Right lobe of liver (tissue), 6 donors: ENCODE results near the gene PVRIG. TPM values are rescaled to one million over a fixed set of nuclear protein-coding genes. Genes with fewer than 3 reads are reported as not detected.
"Not testable (repeated sequence)": the region's sequence is repeated elsewhere in the genome, so short reads cannot be mapped to it uniquely, and the experiment has no call there.

Source experiments
- ATAC-seq, 4 donors: fragments of 200-7000 bp; cut with Tn5 transposase; one replicate each; pipeline ENCODE4 v1.9.1; 2020; ENCODE audit warnings: mild to moderate bottlenecking in 4 of 4, moderate library complexity in 4 of 4
- DNase-seq, 3 donors: peaks; one replicate each; pipeline ENCODE4 v3.0.0-alpha.2; 2020
- H3K27ac ChIP-seq, 3 donors: fragments of 200-600 bp; one replicate each; pipeline ENCODE4 v1.8.0; 2022
- H3K27me3 ChIP-seq, 2 donors: fragments of 200-600 bp; one replicate each; pipeline ENCODE4 v1.8.0; 2022
- H3K36me3 ChIP-seq, 4 donors: fragments of 200-600 bp; sonication (generic) in 1 of 4; one replicate each; pipeline versions ENCODE4 v1.5.1 to v1.8.0; 2017 to 2022; ENCODE audit warnings: control low read depth in 1 of 4
- H3K4me1 ChIP-seq, 4 donors: fragments of 200-600 bp; sonication (generic) in 1 of 4; one replicate each; pipeline versions ENCODE4 v1.5.1 to v1.8.0; 2017 to 2022; ENCODE audit warnings: control low read depth in 1 of 4
- H3K4me3 ChIP-seq, 3 donors: fragments of 200-600 bp; one replicate each; pipeline ENCODE4 v1.8.0; 2022
- H3K9me3 ChIP-seq, 4 donors: fragments of 200-600 bp; sonication (generic) in 1 of 4; one replicate each; pipeline versions ENCODE4 v1.5.1 to v1.8.0; 2017 to 2022; ENCODE audit warnings: control low read depth in 1 of 4
- POLR2A ChIP-seq: fragments of 450-650 bp; IDR thresholded peaks from one replicate; pipeline ENCODE4 v1.6.1; 2017; ENCODE audit warnings: antibody characterized with exemption, mild to moderate bottlenecking
- WGBS: methylation state at CpG from one replicate; pipeline ENCODE4 v1.1.6; 2018; ENCODE audit warnings: low coverage, low lambda C conversion rate; ENCODE audit not compliant: insufficient coverage; ENCODE audit errors: missing lambda C conversion rate; 5-methylcytosine and 5-hydroxymethylcytosine counted together
- intact Hi-C, 2 donors: fragments of 100-400 bp; cut with DNase I; formaldehyde crosslinking; loops; one replicate each; pipeline versions ENCODE4 v1.11.2 to v1.14.1; 2022
- total RNA-seq, 6 experiments: library from RNA; depleted of rRNA in 2 of 6; stranded (reverse); fragments of >200 nt in 2 of 6; fragmentation: NEBNext Ultra II Directional in 3 of 6; extraction: Animal tissue kit (Norgen Biotek cat#: 25700) in 3 of 6; gene quantifications; one replicate each; pipeline versions ENCODE4 v1.1.0 to v1.2.4, GENCODE V29; 2016 to 2023
- TF ChIP-seq, protein P1 (sequence below), 4 donors: fragments of 200-600 bp in 3 of 4; fragments of 450-650 bp in 1 of 4; IDR thresholded peaks; one replicate each; pipeline versions ENCODE4 v1.5.1 to v1.8.0; 2016 to 2022; ENCODE audit warnings: antibody characterized with exemption in 4 of 4, mild to moderate bottlenecking in 2 of 4
- donor health status: DM: no; HTN: yes; CAD: no.
- donor health status: DM: no; HTN: no; CAD: no.
- donor health status: DM: no; HTN: no; CAD: no.
- donor health status: DM: no; HTN: yes; CAD: no.
- donor health status: DM: no; HTN: yes; CAD: no.

The PVRIG gene
- total RNA-seq, 6 experiments from 2014 or later: 0.17 to 0.89 (median 0.37) TPM; not detected in 3

- H3K4me1 ChIP-seq, intact Hi-C loops, H3K27me3 ChIP-seq, H3K36me3 ChIP-seq, DNase-seq, H3K27ac ChIP-seq, ATAC-seq, H3K9me3 ChIP-seq, H3K4me3 ChIP-seq: not testable (repeated sequence)
- 94% methylated on average over 3 of the region's 5 CpGs for WGBS
Measured at GRCh38 chr7:100265851-100266250, 46.1 kb downstream of the PVRIG start.

DNA sequence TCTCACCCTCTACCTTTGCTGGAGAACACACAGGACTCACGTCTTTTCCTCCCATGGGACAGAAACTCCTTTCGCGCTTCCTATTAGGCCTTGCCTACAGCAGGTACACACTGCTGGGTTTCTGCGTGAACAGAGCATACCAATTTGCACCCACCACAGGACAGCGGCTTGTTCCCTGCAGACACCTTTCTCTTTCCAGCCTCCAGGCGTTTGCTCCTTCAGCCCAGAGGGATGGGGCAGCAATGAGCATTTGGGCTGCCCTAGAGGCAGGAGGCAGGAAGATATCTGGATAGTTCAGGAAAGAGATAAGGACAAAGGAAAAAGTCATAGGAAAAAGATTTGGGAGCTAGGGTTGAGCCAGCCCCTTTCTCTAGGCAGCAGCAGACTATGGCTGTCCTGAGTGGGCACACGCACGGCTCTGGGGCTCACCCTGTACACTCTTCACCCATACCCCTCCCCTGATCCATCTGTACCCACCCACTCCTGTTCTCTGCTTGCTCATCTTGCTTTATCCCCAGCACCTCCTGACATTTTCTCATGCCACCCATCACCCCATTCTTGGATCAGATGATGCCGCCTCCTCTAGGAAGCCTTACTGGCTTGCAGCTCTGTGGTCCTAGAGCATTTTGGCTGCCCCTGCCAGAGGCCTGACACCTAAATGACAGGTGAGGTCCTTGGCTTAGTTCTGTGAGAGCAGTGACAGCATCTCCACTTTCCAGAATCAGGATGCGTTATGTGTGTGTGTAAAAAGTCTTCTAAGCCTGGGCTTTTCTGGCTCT, 47.0 kb downstream of the PVRIG start:
- Histone ChIP-seq H3K27me3 (no peaks in the 10 kb centered on the region), H3K36me3 (no peaks in the 10 kb centered on the region), H3K9me3 (no peaks in the 10 kb centered on the region), H3K4me1 (peaks cover 0 to 4% (median 0%) of the 10 kb centered on the region in 4 donors), H3K27ac (no peak overlapping the region), H3K4me3 (no peak overlapping the region)
- ATAC-seq (no peak), DNase-seq (no peak)
- intact Hi-C loops: no loop called here
- WGBS: 92% methylated on average over 7 of the region's 10 CpGs
- no peak for TF ChIP-seq POLR2A
- TF ChIP-seq, protein P1, sequence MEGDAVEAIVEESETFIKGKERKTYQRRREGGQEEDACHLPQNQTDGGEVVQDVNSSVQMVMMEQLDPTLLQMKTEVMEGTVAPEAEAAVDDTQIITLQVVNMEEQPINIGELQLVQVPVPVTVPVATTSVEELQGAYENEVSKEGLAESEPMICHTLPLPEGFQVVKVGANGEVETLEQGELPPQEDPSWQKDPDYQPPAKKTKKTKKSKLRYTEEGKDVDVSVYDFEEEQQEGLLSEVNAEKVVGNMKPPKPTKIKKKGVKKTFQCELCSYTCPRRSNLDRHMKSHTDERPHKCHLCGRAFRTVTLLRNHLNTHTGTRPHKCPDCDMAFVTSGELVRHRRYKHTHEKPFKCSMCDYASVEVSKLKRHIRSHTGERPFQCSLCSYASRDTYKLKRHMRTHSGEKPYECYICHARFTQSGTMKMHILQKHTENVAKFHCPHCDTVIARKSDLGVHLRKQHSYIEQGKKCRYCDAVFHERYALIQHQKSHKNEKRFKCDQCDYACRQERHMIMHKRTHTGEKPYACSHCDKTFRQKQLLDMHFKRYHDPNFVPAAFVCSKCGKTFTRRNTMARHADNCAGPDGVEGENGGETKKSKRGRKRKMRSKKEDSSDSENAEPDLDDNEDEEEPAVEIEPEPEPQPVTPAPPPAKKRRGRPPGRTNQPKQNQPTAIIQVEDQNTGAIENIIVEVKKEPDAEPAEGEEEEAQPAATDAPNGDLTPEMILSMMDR (IDR thresholded peaks at IDR 0.05): no peak

GRCh38 chr7:100267648-100268047, 47.9 kb downstream of the PVRIG start:
- H3K4me1 ChIP-seq: peaks cover 0 to 4% (median 0%) of the 10 kb centered on the region in 4 donors
- WGBS: 86% methylated on average over 1 of the region's 6 CpGs
- DNase-seq: no peak
- no peak for TF ChIP-seq POLR2A
- TF ChIP-seq, protein P1 (IDR thresholded peaks at IDR 0.05): no peak
- intact Hi-C loops: no loop called here
- H3K9me3 ChIP-seq: no peaks in the 10 kb centered on the region
- no peak overlapping the region for H3K27ac ChIP-seq
- H3K4me3 ChIP-seq: no peak overlapping the region
- no peaks in the 10 kb centered on the region for H3K36me3 ChIP-seq
- no peak for ATAC-seq
- H3K27me3 ChIP-seq: no peaks in the 10 kb centered on the region

GRCh38 chr7:100268882-100269281, 49.1 kb downstream of the PVRIG start:
- DNase-seq, H3K9me3 ChIP-seq, ATAC-seq, H3K4me3 ChIP-seq, intact Hi-C loops, H3K27ac ChIP-seq, H3K27me3 ChIP-seq, H3K4me1 ChIP-seq, H3K36me3 ChIP-seq: not testable (repeated sequence)
- 85% methylated on average over 5 of the region's 11 CpGs for WGBS

GRCh38 chr7:100269306-100270045, 49.7 kb downstream of the PVRIG start:
- H3K9me3 ChIP-seq, H3K4me1 ChIP-seq, H3K4me3 ChIP-seq, H3K27ac ChIP-seq, H3K27me3 ChIP-seq, H3K36me3 ChIP-seq, intact Hi-C loops: not testable (repeated sequence)
- WGBS: 54% methylated on average over 10 of the region's 14 CpGs
- DNase-seq (peak in 1 of 3 donors; percentile 68), ATAC-seq (peak; percentile 19 to 84 (median 39))

DNA sequence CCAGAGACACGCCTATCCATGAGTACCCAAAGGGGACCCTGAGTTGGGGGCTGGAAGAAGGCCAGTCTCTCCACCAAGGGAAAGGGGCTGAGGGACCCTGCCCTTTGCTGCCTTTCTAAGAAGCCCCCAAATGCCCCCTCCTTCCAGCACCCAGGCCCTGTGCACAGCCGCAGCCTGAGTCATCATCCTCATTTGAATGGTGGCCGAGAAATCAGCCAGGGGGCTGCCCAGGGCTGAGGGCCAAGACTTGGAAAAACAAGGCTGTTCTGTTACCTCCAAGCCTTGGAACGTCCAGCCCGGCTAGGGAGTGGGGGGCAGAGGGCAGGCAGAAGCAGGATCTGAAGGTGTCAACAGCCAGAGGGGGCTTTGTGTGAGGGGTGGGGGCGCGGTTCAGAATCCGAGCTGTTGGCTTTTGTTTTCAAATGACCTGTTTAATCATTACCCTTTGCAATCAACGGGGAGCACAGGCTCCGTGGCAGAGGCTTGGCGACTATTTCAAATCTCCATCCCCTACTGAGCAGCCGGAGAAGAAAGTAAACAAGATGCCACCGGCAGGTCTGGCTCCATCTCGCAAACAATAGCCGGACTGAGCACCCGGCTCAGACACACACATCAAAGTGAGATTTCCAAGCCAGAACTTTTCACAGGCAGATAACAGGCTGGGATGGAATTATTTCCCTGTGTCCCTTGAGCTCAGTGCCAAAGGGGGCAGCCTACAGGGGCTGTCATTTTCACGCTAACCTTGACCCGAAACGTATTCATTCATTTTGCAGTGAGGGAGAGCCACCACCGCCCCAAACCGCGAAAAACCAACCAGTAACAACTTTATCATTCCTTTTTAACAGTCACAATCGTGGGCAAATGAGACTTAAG, 50.5 kb downstream of the PVRIG start:
- H3K4me3 ChIP-seq, DNase-seq, intact Hi-C loops, H3K27me3 ChIP-seq, H3K9me3 ChIP-seq, H3K4me1 ChIP-seq, H3K36me3 ChIP-seq, H3K27ac ChIP-seq: not testable (repeated sequence)
- WGBS: 7% methylated on average over 5 of the region's 23 CpGs
- peak; percentile 46 to 72 (median 58) for ATAC-seq
